Endothelial cell of umbilical vein (primary cell): Measurements from ENCODE around the gene ASNSD1. TPM values are rescaled to one million over a fixed set of nuclear protein-coding genes. Genes with fewer than 3 reads are reported as not detected.

Experiments
- BruUV-seq: library from RNA; stranded (reverse); fragments of 400-500 nt; replicated peaks from 2 replicates; lab custom pipeline; 2021; lab: Mats Ljungman, UMichigan
- CTCF ChIA-PET: fragments of 300-600, 350-600 bp; sonication (Branson Sonifier 250); formaldehyde crosslinking; loops from one replicate; lab custom pipeline; 2021; ENCODE audit warnings: antibody characterized with exemption, inconsistent platforms; lab: Charles Lee
- POLR2A ChIA-PET: fragments of 300-600, 350-600 bp; sonication (Branson Sonifier 250); formaldehyde crosslinking; loops from one replicate; lab custom pipeline; 2021; ENCODE audit warnings: antibody characterized with exemption, inconsistent platforms; lab: Charles Lee
- DNase-seq: peaks from one replicate; pipeline ENCODE4 v3.0.0-alpha.2; 2011; ENCODE audit warnings: low read depth, low spot score
- FAIRE-seq: peaks from 2 replicates; lab custom pipeline; 2011; peaks lifted over from hg19 to GRCh38; lab: Jason Lieb, UNC
- H2AFZ ChIP-seq: 2 replicates; pipeline ENCODE4 v1.6.0; 2012; ENCODE audit warnings: low read depth, low read length, control low read depth, inconsistent platforms
- H3K27ac ChIP-seq: 2 replicates; pipeline ENCODE4 v1.5.1; 2011; ENCODE audit warnings: low read depth, mild to moderate bottlenecking, control low read depth, low read length, moderate library complexity; ENCODE audit not compliant: insufficient read depth
- H3K27me3 ChIP-seq, 2 experiments: 2 replicates each; pipeline versions ENCODE4 v1.6.0 to v1.6.1; 2011; ENCODE audit warnings: low read length in 2 of 2, mixed read lengths in 1 of 2; ENCODE audit not compliant: control insufficient read depth in 2 of 2, insufficient read depth in 2 of 2
- H3K36me3 ChIP-seq, 2 experiments: 2 replicates in 1 of 2; 3 replicates in 1 of 2; pipeline ENCODE4 v1.5.1; 2011; ENCODE audit warnings: low read length in 2 of 2, mild to moderate bottlenecking in 1 of 2, moderate library complexity in 1 of 2; ENCODE audit not compliant: control insufficient read depth in 2 of 2, insufficient read depth in 2 of 2; ENCODE audit errors: extremely low read depth in 1 of 2
- H3K4me1 ChIP-seq: 3 replicates; pipeline ENCODE4 v1.5.1; 2011; ENCODE audit warnings: mild to moderate bottlenecking, low read length; ENCODE audit not compliant: control insufficient read depth, insufficient read depth; ENCODE audit errors: extremely low read depth
- H3K4me2 ChIP-seq: 2 replicates; pipeline ENCODE4 v1.6.1; 2011; ENCODE audit warnings: low read length, control low read depth, mixed read lengths; ENCODE audit not compliant: insufficient read depth
- H3K4me3 ChIP-seq, 3 experiments: fragments of 200-600 bp in 1 of 3; sonication (generic), shearing (Covaris generic) in 1 of 3; replicated peaks in 1 of 3; 2 replicates each; pipeline ENCODE4 v1.5.1; 2011 to 2016; ENCODE audit warnings: control low read depth in 3 of 3, low read length in 3 of 3, mild to moderate bottlenecking in 2 of 3, inconsistent platforms in 1 of 3, low read depth in 1 of 3, moderate library complexity in 1 of 3; ENCODE audit not compliant: insufficient read depth in 1 of 3
- H3K79me2 ChIP-seq: 2 replicates; pipeline ENCODE4 v1.6.0; 2012; ENCODE audit warnings: low read length, inconsistent platforms; ENCODE audit not compliant: control insufficient read depth, insufficient read depth
- H3K9ac ChIP-seq: replicated peaks from 2 replicates; pipeline ENCODE3; 2011; ENCODE audit warnings: low read length, control low read depth; ENCODE audit not compliant: insufficient read depth; ENCODE audit errors: extremely low read depth
- H3K9me1 ChIP-seq: replicated peaks from 3 replicates; pipeline ENCODE4 v1.6.0; 2011; ENCODE audit warnings: mild to moderate bottlenecking, low read length; ENCODE audit not compliant: control insufficient read depth, insufficient read depth; ENCODE audit errors: extremely low read depth
- H3K9me3 ChIP-seq: replicated peaks from 2 replicates; pipeline ENCODE4 v1.5.1; 2012; ENCODE audit warnings: low read length, inconsistent platforms; ENCODE audit not compliant: control insufficient read depth, insufficient read depth
- H4K20me1 ChIP-seq: replicated peaks from 2 replicates; pipeline ENCODE3; 2011; ENCODE audit warnings: mild to moderate bottlenecking, low read length; ENCODE audit not compliant: control insufficient read depth, insufficient read depth; ENCODE audit errors: extremely low read depth
- EZH2 ChIP-seq: IDR thresholded peaks from 2 replicates; pipeline ENCODE4 v1.6.1; 2012; ENCODE audit warnings: borderline replicate concordance, low read depth, mild to moderate bottlenecking, moderate library complexity, low read length, inconsistent platforms; ENCODE audit not compliant: severe bottlenecking
- FOS ChIP-seq: IDR thresholded peaks from 2 replicates; pipeline ENCODE4 v1.6.1; 2011; ENCODE audit warnings: mild to moderate bottlenecking, low read length, moderate library complexity, borderline replicate concordance; ENCODE audit not compliant: insufficient read depth
- GATA2 ChIP-seq: IDR thresholded peaks from 2 replicates; pipeline ENCODE4 v1.7.0; 2011; ENCODE audit warnings: low read depth, mild to moderate bottlenecking, moderate library complexity, mixed read lengths, low read length; ENCODE audit not compliant: insufficient read length, insufficient read depth
- JUN ChIP-seq: IDR thresholded peaks from 2 replicates; pipeline ENCODE4 v1.6.1; 2011; ENCODE audit warnings: borderline replicate concordance, low read depth; ENCODE audit not compliant: insufficient read length, insufficient read depth
- MYC ChIP-seq: IDR thresholded peaks from one replicate; pipeline ENCODE4 v1.6.1; 2011; ENCODE audit warnings: mild to moderate bottlenecking, low read depth, low read length
- POLR2A ChIP-seq: IDR thresholded peaks from 2 replicates; pipeline ENCODE4 v1.6.1; 2012; ENCODE audit warnings: low read depth, mild to moderate bottlenecking, control low read depth, low read length
- POLR2AphosphoS5 ChIP-seq: IDR thresholded peaks from 2 replicates; pipeline ENCODE4 v1.6.1; 2012; ENCODE audit warnings: low read depth, mild to moderate bottlenecking, control low read depth, low read length, moderate library complexity; ENCODE audit not compliant: insufficient read depth
- dilution Hi-C: fragments of 300-500 bp; cut with MboI; formaldehyde crosslinking; loops from one replicate; pipeline ENCODE4 v1.15.0; 2019; ENCODE audit warnings: low sequenced_read_pairs; ENCODE audit not compliant: extremely low pct_ligation_motif_present
- intact Hi-C: fragments of 100-400 bp; cut with micrococcal nuclease; formaldehyde crosslinking; loops from one replicate; pipeline ENCODE4 v1.10.0; 2022
- polyA plus RNA-seq, 4 experiments: library from polyadenylated mRNA; depleted of rRNA in 3 of 4; stranded (reverse) in 3 of 4; unstranded in 1 of 4; fragments of >200 nt; gene quantifications; 2 replicates each; pipeline versions ENCODE4 v1.2.1 to v1.2.3, GENCODE V29; 2011 to 2012; ENCODE audit warnings: missing spikeins in 1 of 4
- total RNA-seq: library from RNA; stranded (reverse); gene quantifications from 2 replicates; pipeline ENCODE4 v1.2.3, GENCODE V29; 2021
- TF ChIP-seq, protein P1 (sequence below): IDR thresholded peaks from 2 replicates; pipeline ENCODE4 v1.6.1; 2011; ENCODE audit not compliant: insufficient read depth, insufficient read length
- TF ChIP-seq, protein P2 (sequence below), 2 donors: IDR thresholded peaks; 1 replicate in 1 of 2; 2 replicates in 1 of 2; pipeline ENCODE4 v1.5.1; 2011; ENCODE audit warnings: low read length in 2 of 2, mild to moderate bottlenecking in 2 of 2, moderate library complexity in 2 of 2, control low read depth in 1 of 2, inconsistent platforms in 1 of 2, low read depth in 1 of 2; ENCODE audit not compliant: insufficient read depth in 1 of 2; ENCODE audit errors: extremely low read depth in 1 of 2

Gene ASNSD1
- total and polyA plus RNA-seq, 2 donors (not counting 3 experiments of a cell fraction or from before 2014, with no cell fraction given), result 15.8 to 39.5 TPM

DNA sequence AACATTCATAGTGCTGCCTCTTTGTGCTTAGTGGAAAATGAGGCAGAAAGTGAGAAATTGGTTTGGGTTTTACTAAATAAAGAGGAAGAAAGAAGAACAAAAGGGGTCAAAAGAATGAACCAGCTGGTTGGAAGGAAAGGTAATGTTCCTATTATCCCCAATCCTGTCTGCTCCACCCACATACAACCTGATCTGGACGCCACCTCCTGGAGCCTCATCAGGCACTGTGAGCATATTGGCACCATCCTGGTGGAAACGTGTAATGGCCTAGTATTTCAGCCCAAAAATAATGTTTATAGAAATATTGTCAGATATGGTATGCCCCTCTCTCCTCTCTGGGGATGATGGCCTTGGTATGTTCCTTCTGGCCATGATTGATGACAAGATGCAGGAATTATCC is 35.6 kb upstream of the ASNSD1 start:
- no peak overlapping the region for H3K27ac ChIP-seq
- ChIA-PET CTCF (no interaction called here), POLR2A (no interaction called here)
- TF ChIP-seq JUN, result no peak
- TF ChIP-seq FOS, result no peak
- TF ChIP-seq GATA2, result no peak
- no peak for TF ChIP-seq MYC
- TF ChIP-seq POLR2AphosphoS5, result no peak
- TF ChIP-seq EZH2, result no peak
- H3K9ac ChIP-seq, result no peak overlapping the region
- no peaks in the 10 kb centered on the region for H3K27me3 ChIP-seq
- H3K4me1 ChIP-seq, result peaks cover 4% of the 10 kb centered on the region
- no peak for DNase-seq
- H3K36me3 ChIP-seq, result no peaks in the 10 kb centered on the region
- BruUV-seq, result no TSS peak
- H3K4me3 ChIP-seq, result no peak overlapping the region
- no peak for FAIRE-seq
- no peak overlapping the region for H2AFZ ChIP-seq
- no peaks in the 10 kb centered on the region for H3K79me2 ChIP-seq
- H3K4me2 ChIP-seq, result no peak overlapping the region
- no peaks in the 10 kb centered on the region for H3K9me1 ChIP-seq
- H3K9me3 ChIP-seq, result no peaks in the 10 kb centered on the region
- H4K20me1 ChIP-seq, result no peaks in the 10 kb centered on the region
- intact Hi-C loops (no loop called here), dilution Hi-C loops (no loop called here)

DNA sequence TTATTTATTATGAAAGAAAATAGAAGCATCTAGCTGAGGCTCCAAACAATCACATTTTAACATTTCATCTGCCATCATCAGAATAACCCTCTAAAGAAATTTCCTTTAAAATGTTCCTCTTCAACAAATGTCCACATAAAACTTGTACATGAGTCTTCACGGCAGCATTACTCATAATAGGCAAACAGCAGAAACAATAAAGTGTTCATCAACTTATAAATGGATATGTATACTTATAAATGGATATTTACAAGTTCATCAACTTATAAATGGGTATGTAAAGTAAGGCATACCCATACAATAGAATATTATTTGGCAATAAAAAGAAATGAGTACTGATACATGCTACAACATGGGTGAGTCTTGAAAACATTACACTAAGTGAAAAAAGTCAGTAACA is 33.5 kb upstream of the ASNSD1 start:
- Histone ChIP-seq H3K4me2 (no peak overlapping the region), H4K20me1 (no peaks in the 10 kb centered on the region), H3K27ac (no peak overlapping the region), H3K9ac (no peak overlapping the region), H2AFZ (no peak overlapping the region), H3K4me3 (no peak overlapping the region), H3K27me3 (no peaks in the 10 kb centered on the region), H3K79me2 (no peaks in the 10 kb centered on the region), H3K9me1 (no peaks in the 10 kb centered on the region), H3K4me1 (peaks cover 4% of the 10 kb centered on the region), H3K9me3 (no peaks in the 10 kb centered on the region), H3K36me3 (no peaks in the 10 kb centered on the region)
- dilution Hi-C loops (no loop called here), intact Hi-C loops (no loop called here)
- FAIRE-seq (no peak), DNase-seq (no peak)
- TF ChIP-seq, protein P1, sequence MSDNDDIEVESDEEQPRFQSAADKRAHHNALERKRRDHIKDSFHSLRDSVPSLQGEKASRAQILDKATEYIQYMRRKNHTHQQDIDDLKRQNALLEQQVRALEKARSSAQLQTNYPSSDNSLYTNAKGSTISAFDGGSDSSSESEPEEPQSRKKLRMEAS, result no peak
- TF ChIP-seq FOS (no peak), MYC (no peak), POLR2A (no peak), JUN (no peak), GATA2 (no peak), POLR2AphosphoS5 (no peak), EZH2 (no peak)
- TF ChIP-seq, protein P2, sequence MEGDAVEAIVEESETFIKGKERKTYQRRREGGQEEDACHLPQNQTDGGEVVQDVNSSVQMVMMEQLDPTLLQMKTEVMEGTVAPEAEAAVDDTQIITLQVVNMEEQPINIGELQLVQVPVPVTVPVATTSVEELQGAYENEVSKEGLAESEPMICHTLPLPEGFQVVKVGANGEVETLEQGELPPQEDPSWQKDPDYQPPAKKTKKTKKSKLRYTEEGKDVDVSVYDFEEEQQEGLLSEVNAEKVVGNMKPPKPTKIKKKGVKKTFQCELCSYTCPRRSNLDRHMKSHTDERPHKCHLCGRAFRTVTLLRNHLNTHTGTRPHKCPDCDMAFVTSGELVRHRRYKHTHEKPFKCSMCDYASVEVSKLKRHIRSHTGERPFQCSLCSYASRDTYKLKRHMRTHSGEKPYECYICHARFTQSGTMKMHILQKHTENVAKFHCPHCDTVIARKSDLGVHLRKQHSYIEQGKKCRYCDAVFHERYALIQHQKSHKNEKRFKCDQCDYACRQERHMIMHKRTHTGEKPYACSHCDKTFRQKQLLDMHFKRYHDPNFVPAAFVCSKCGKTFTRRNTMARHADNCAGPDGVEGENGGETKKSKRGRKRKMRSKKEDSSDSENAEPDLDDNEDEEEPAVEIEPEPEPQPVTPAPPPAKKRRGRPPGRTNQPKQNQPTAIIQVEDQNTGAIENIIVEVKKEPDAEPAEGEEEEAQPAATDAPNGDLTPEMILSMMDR (IDR thresholded peaks at IDR 0.05; ENCODE audit: extremely low read depth in 1 of 2, insufficient read depth in 1 of 2, low read depth in 1 of 2, low read length in 2 of 2), result no peak
- ChIA-PET CTCF (interaction anchor here (1.2 to 2.4 kb wide), 3 partner anchors 10 to 15 kb away, joined by 3 to 8 read pairs (median 7); no protein-coding TSS in a partner anchor), POLR2A (no interaction called here)
- no TSS peak for BruUV-seq
